Activated CD4-positive, alpha-beta T cell treated with anti-CD3 and anti-CD28 coated beads, Interleukin-2, amount 50 U/mL, for 4 hours (primary cell): ENCODE measurements around the gene MFF.
"Not testable (repeated sequence)": the region's sequence is repeated elsewhere in the genome, so short reads cannot be mapped to it uniquely, and the experiment has no call there.

Source experiments
- DNase-seq, 2 experiments: peaks; one replicate each; pipeline ENCODE4 v3.0.0-alpha.2; 2020

MFF gene

DNA sequence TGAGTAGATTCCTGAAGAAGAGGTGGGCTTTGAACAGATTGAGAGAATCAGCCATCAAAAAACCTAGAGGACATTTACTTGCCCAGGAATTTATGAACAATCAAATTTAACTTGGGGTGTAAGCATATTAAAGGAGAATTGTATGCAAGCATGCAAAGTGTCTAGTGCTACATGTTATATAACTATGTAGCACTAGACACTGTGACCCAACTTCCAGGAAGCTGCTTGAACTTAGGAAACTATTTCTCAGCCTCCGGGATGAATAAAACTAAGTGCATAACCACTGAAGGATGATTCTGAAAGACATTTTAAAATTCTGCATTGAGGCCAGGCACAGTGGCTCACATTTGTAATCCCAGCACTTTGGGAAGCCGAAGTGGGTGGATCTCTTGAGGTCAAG is 12.4 kb downstream of the MFF start:
- DNase-seq: no peak

DNA sequence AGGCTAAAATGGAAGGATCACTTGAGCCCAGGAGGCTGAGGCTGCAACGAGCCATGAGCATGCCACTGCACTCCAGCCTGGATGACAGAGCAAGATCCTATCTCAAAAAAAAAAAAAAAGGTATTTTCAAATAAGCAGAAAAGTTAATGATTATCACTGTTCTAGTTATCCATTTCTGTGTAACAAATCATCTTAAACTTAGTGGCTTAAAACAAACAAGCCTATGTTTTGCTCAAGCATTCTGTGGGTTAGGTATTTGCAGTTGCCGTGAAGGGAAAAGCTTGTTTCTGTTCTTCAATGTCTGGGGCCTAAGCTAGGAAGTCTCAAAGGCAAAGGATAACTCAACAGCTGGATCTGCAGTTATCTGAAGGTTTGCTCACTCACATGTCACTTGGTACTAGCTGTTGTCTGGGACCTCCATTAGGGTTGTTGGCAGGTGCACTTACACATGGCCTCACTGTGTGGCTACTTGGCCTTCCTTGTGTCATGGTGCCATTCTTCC is 14.1 kb downstream of the MFF start:
- no peak for DNase-seq

DNA sequence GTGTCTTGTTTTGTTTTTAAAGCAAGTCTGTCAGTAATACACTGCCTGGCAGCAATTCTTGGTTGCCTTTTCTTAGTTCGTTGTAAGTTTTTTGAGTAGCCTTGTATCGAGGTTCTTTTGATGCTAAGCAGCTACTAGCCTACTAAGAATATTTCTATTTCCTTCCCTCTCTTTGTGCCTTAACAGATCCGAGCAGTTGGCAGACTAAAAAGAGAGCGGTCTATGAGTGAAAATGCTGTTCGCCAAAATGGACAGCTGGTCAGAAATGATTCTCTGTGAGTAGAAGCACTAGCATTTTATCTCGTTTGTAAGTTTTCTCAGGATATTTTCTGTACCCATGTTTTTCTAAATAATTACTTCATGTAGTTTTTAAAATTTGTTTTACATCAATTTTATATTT is 15.1 kb downstream of the MFF start:
- DNase-seq: no peak

DNA sequence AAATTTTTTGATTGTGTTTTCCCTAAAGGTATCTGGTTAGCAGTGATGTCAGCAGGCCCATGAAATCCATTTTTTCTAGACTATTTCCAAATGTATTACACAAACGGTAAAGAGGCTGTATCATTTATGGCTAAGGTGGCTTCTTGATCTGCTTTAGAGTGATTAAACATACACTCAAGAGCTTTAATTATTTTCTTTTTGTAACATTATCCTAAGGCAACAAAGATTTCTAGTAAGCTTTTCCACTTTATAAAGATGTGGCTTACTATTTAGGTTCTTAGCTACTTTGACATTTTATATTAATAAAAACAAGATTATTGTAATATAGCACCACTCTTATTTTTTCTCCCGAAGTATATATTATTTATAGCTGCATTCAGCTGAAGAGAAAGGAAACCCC is 16.5 kb downstream of the MFF start:
- no peak for DNase-seq

DNA sequence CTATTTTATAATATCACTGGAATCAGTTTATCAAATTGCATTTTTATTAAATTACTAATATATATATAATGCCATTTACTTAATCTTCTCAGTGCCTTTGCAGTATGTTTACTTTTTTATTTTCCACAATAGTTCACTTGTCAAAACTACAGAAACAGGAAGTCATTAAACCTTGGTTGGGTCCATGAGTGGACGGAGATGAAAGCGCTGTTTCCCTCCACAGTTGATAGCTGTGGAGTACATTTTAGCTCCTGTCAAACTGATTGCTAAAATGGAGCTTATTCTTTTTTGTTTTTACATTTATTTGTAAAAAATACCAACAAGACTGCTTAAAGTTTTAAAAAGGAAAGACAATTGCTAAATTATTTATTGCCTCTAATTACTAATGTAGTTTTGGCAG is 19.2 kb downstream of the MFF start:
- no peak for DNase-seq

DNA sequence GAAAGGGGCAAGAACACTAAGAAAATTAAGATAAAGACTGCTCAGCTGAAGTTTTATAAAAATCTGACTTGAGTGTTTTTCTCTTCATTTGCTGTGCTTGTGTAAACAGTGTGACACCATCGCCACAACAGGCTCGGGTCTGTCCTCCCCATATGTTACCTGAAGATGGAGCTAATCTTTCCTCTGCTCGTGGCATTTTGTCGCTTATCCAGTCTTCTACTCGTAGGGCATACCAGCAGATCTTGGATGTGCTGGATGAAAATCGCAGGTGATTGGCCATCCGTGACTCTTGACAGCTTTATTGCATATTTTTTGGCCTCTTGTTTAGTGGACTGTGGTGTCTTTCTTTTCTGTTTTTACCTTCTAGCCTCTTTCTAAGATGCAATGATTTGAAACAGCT is 22.1 kb downstream of the MFF start:
- DNase-seq: no peak

DNA sequence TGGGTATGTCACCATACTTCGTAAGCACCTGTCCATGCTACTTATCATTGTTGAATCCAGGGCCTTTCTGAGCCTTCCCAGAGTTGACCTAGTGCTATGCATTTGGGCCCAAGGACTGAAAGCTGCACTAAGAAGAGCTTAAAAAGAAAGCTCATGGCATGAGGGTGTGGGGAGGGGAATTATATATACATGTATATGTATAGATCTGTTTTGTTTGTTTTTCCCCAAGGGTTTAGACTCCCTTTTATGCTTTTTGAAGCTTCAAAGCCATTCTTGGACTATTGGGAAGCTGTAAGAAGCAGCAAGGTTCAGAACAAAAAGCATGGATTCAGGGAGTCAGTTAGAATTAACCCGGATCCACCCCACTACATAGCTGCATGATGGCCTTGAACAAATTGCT is 23.3 kb downstream of the MFF start:
- no peak for DNase-seq

DNA sequence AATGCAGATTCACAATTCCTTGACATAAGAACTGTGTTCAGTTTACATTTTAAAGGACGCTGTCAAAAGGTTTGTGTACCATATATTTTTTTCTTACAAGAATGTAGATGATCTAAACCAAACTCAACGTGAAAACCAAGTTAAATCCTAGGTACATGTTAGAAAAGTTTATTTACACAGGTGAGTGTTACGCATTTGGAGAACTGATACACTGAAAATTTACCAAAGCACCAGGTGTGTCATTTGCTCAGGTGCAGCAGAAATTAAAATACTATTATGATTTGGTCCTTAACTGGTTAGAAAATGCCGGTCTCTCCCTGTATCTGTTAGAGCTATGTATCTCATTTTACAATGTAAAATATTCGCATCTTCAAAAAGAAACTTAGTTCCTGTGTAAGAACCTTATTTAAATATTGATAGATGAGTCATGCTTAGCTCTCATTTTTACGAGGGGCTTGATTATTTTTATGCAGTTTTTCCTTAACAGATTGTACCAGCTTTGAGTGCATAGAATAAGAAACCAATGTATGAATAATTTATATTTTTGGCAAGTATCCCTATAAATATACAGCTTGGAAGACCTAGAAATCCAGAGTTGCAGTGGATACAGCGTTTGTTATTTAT is 25.1 kb downstream of the MFF start:
- no peak for DNase-seq

DNA sequence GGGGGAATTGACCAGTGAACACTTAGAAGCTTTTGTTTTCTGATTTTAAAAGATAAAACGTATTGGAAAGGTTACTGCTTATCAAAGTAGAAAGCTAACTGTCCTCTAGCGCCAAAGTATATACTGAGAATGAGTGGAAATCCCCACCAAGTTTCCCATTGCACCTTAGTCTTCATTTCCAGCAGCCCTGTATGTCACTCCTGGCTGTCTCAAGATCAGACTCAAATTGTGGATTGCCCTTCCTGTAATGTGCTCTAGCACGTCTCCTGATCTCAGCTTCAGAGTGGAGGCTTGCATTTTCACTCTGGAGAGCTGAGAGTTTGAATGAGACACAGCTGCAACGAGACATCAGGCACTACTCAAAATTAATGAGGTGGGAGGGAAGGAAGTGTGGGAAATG is 26.6 kb downstream of the MFF start:
- no peak for DNase-seq

DNA sequence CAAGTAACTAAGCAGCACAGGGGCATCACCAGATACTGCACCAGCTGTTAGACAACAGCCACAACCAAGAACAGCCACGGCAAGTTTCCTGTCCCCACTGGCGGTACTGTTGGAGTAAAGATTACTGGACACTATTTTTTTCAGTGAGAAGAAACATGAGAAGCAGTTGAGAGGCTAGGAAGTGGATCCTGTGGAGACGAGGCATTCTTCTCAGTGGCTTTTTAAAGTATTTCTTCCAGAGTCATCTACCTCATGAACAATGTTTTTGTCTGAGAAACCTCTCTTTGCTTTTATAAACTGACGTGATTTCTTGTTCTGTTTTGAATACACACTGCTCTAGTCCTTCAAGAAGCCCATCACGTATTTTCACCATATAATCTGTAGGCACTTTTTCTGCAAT is 35.3 kb downstream of the MFF start:
- no peak for DNase-seq

DNA sequence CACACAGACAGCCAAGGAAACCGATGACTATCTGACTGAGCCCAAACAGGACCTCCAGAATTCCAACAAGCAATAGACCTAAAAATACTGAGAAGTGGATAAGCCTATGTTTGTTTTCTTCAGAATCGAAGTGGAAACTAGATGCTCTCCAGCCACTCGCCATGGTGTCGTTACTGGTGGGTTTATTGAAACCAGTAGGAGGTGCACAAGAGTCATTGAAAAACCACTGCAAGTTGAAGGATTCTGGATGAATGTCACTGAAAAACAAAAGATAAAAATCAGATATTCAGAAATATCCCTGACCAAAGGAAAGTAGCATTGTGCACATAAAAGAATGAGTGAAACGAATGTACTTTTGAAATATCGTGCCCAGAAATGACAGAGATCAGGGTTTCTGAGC is 38.7 kb downstream of the MFF start:
- peak in 1 of 2 experiments; percentile 1 for DNase-seq

DNA sequence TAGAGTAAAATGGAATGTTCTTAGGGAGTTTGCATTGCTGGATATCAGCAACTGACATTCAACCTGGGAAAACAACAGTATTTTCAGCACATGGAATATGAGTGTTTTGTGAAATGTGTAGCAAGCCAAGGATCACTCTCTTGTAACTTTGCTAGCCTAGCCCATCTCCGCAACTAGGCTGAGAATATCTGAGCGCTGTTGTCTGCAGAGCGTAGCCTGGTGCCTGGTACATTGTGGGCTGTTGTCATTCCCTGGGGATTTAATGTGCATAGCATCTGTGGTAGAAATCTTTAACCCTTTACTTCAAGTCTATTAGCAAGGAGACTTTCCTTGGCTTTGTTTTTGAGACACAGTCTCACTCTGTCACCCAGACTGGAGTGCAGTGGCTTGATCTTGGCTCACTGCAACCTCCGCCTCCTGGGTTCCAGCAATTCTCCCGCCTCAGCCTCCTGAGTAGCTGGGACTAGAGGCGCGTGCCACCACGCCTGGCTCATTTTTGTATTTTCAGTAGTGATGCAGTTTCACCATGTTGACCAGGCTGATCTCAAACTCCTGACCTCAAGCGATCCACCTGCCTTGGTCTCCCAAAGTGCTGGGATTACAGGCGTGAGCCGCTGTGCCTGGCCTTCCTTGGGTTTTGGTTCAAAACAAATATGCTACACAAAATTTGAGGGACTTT is 39.7 kb downstream of the MFF start:
- DNase-seq: not testable (repeated sequence)

DNA sequence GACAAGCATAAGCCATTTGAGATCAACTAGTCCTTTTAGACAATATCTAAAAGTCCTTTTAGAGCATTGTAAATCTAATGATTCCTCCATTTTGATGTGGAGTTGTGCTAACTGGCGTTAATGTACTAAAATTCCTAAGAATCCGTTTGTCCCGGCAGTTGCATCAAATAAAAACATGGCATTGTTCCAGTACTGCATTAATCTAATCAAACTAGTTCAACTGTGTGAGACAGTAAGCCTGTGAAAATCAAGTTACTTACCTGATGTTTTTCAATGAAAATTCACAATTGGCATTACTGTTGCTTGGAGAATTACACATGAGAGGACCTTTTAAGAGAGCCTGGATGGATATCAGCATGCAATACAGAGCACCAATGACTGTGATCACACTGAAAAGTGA is 40.8 kb downstream of the MFF start:
- no peak for DNase-seq

DNA sequence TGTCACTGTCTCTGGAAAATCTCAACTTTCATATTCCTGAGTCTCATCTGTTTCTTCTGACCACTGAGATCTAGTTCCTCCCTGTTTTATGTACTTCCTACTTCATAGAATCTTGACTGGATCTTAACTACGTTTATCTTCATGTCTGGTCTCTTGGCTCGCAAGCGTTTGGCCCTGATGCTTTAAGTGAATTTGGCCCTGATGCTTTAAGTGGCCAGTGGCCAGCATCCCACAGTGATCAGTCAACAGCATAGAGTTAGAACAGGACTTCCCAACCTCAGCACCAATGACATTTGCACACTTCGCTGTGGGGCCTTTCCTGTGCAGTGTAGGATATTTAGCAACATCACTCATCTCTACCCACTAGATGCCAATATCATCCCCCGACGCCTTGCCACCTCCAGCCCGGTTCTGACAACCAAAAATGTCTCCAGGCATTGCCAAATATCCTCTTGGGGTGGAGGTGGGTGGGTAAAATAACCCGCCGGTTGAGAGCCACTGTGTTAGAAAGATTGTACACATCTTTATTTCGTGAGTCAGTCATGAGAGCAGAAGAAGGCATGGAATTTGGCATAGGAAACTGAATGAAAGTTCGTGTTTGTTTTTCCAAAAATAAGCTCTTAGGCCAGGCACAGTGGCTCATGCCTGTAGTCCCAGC is 41.8 kb downstream of the MFF start:
- no peak for DNase-seq

DNA sequence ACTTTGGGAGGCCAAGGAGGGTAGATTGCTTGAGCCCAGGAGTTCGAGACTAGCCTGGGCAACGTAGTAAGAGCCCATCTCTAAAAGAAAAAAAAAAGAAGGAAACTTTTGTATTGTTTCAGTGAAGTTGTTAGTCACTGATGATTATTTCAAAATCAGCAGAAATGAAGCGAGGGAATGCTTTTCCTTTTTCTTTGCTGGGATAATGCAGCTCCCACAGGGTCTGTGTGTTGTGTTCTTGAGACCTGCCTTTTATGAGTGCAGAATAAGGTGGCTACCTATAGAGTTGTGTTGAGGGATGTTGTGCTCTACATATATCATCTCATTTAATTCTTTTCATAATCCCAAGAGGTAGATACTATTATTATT is 42.4 kb downstream of the MFF start:
- DNase-seq: no peak

DNA sequence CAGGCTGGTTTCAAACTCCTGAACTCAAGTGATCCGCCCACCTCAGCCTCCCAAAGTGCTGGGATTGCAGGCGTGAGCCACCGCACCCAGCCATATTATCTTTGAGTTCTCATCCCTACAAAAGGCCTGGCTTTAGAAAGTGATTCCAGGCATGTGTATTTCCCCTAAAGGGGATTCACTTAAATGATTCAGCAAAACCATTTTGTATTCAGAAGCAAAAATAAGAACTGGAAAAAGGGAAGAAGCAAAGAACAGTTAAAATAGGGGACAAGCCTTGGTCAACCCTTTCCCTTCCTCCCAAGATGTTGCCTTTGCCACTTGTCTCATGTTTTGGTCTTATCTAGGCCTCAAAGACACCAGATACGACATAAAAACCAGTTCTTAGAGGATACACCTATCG is 43.5 kb downstream of the MFF start:
- DNase-seq: no peak

DNA sequence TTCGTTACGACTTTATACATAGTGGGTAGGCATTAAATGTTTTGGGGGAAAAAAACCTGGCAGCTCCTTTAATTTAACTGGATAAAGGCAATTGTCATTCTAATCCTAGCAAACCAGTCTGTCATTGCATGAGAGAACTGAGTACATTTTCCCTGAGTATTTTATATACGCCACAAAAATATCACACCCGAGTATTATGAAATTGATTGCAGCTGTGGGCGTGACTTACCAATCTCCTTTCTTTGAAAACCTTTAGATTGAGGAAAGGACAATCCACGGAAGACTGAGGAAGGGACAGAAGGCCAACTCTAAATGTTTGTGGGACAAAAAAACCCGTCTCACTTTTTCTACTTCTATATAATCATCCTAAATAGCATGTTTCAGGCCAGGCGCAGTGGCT is 45.0 kb downstream of the MFF start:
- no peak for DNase-seq

DNA sequence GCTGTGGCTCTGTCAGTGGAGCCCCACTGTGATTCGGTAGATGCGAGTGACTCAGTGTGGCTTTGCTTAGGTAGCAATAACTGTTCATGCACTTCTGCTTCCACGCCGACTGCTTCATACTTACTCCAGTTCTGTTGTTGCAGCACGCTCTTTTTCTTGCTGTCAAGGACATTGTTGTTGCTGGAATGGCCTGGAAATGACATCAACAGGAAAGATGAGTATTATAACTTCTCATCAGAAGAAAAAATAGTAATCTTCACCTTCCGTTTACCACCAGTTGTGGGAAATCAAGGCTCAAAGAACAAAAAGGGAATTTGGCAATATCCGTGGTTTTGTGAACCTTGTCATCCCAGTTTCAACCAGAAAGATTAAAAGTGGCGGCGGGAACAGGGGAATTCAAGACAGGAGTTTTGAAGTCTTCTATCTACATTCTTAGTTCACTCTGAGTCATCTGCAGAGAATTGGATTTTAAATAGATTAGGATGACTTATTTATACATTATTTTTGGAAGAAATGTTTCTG is 45.8 kb downstream of the MFF start:
- no peak for DNase-seq

DNA sequence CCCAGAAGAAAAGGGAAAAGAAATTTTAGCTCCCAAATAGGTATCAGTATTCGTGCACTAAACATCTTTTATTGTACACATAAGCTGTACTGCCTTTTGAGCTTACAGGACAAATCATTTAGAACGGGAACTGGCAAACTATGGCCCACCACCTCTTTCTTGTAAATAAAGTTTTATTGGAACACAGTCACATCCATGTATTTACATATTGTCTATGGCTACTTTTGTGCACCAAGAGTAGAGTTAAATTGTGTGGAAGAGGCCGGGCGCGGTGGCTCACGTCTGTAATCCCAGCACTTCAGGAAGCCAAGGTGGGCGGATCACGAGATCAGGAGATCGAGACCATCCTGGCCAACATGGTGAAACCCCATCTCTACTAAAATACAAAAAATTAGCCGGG is 48.3 kb downstream of the MFF start:
- no peak for DNase-seq

DNA sequence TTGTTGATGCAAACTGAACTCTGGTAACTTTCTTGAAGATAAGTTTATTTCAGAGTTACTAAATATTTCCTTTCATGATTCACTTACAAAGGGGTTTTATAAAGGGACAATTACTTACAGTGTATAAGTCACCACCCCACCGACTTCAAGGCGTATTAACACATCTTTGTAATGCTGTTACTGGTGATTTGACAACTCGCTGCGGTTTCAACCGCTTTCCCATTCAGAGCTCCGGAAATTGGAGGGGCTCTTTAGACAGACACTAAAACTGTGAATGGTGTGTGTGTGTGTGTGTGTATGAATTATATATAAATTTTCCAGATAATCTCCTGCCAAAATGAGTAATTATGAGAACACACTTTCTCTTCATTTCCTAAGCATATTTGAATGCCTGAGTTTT is 49.1 kb downstream of the MFF start:
- DNase-seq: peak in 1 of 2 experiments; percentile 6

DNA sequence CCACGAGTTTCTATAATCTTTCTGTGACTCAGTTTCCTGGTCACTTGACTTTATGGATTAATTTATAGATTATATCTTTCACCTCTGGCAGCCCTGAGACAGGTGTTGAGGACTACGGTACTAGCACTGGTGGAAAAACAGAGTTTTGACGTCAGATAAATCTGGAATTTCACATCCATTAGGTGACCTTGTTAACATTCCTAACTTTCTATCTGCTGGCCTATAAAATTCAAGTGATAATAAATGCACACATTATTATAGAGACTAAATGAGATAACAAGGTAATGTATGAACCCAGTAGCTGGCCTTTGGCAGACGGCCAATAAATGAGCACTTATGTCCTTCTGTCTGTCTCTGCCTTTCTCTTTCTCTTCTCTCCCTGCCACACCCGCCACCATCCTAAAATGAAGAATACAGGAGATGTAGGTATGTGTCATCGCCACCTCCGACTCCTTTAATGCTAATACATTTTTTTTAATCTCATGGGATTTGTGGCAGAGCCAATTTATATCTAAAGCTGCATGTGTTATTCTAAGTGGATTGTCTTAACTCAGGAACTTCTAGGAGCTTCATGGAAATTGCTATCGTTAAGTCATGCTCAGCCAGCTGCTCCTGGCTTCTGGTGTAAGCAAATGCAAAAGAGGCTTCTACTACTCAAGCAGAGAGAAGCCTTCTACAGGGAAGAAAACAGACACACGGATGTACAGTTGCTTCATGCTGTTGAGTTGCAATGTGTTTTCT is 51.8 kb downstream of the MFF start:
- no peak for DNase-seq

DNA sequence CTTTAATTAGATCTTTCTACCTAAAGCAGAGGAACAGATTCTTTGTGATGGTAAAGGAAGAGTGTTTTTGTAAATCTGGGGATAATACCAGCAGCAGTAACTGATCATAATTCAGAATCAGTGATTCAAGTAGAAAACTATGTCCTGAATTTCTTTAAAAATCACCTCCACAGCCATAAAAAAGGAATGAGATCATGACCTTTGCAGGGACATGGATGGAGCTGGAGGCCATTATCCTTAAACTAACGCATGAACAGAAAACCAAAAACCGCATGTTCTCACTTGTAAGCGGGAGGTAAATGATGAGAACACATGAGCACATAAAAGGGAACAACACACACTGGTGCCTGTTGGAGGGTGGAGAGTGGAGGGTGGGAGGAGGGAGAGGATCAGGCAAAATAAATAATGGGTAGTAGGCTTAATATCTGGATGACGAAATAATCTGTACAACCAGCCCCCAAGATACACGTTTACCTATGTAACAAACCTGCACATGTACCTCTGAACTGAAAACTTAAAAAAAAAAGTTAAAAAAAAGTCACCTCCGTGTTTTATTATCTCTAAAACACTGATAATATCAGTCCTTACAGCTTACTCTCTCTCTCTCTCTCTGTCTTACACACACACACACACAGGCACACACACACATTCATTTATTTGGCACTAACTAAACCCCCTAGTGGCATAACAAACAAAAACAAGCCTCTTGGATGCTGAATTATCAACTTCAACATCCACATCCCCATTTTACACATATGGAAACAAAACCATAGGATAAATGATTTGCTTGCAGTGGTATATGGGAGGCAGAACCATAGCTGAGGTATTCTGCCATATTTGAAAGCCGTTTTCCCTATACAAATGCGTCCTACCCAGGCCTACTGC is 52.7 kb downstream of the MFF start:
- no peak for DNase-seq
